K562 (cell line): Measurements from ENCODE around the gene CHMP3. TPM values are rescaled to one million over a fixed set of nuclear protein-coding genes. Genes with fewer than 3 reads are reported as not detected.

ENCODE experiments used
- ATAC-seq: fragments of 200-7000 bp; cut with Tn5 transposase; 3 replicates; pipeline ENCODE4 v1.9.1; 2020; ENCODE audit warnings: moderate library complexity
- BruUV-seq: library from RNA; stranded (reverse); fragments of 400-500 nt; replicated peaks from 2 replicates; lab custom pipeline; 2021; lab: Mats Ljungman, UMichigan
- CTCF ChIA-PET: fragments of 300-600 bp; formaldehyde crosslinking; extraction: SDS; loops from one replicate; lab custom pipeline; 2021; ENCODE audit warnings: low intra/inter-chr PET ratio; lab: Yijun Ruan, JAX
- POLR2A ChIA-PET: fragments of 300-600, 350-650 bp; sonication (Branson Sonifier 250); formaldehyde crosslinking; extraction: SDS; loops from one replicate; lab custom pipeline; 2021; ENCODE audit warnings: antibody characterized with exemption, inconsistent platforms; lab: Yijun Ruan, JAX
- DNase-seq, 4 experiments: peaks; one replicate each; pipeline versions ENCODE4 v3.0.0 to v3.0.0-alpha.2; 2011 to 2018; ENCODE audit warnings: low spot score in 3 of 4, mixed read lengths in 3 of 4; ENCODE audit errors: extremely low read depth in 1 of 4
- FAIRE-seq: peaks from 2 replicates; lab custom pipeline; 2011; peaks lifted over from hg19 to GRCh38; lab: Jason Lieb, UNC
- H2AFZ ChIP-seq: 2 replicates; pipeline ENCODE4 v1.6.0; 2011; ENCODE audit warnings: low read depth, low read length, control low read depth, inconsistent platforms
- H3K27ac ChIP-seq: fragments of 200-600 bp; 3 replicates; pipeline ENCODE4 v1.8.0; 2011; ENCODE audit warnings: low read depth, mild to moderate bottlenecking, control low read depth, inconsistent platforms, low read length, moderate library complexity, mixed read lengths; ENCODE audit errors: extremely low read depth
- H3K27me3 ChIP-seq, 2 experiments: fragments of 300-600 bp in 1 of 2; 2 replicates in 1 of 2; 3 replicates in 1 of 2; pipeline versions ENCODE4 v1.6.0 to v1.8.0; 2011; ENCODE audit warnings: inconsistent platforms in 2 of 2, low read length in 2 of 2, mild to moderate bottlenecking in 1 of 2, mixed read lengths in 1 of 2, moderate library complexity in 1 of 2; ENCODE audit not compliant: control insufficient read depth in 2 of 2, insufficient read depth in 2 of 2
- H3K36me3 ChIP-seq: fragments of 300-600 bp; 3 replicates; pipeline ENCODE4 v1.8.0; 2011; ENCODE audit warnings: mild to moderate bottlenecking, low read length, inconsistent platforms; ENCODE audit not compliant: control insufficient read depth, insufficient read depth
- H3K4me1 ChIP-seq, 2 experiments: fragments of 200-600 bp in 1 of 2; replicated peaks in 1 of 2; 2 replicates in 1 of 2; 3 replicates in 1 of 2; pipeline versions ENCODE4 v1.5.1 to v1.8.0; 2011; ENCODE audit warnings: inconsistent platforms in 2 of 2, low read length in 2 of 2, mild to moderate bottlenecking in 1 of 2, mixed read lengths in 1 of 2, moderate library complexity in 1 of 2; ENCODE audit not compliant: control insufficient read depth in 2 of 2, insufficient read depth in 2 of 2
- H3K4me2 ChIP-seq: 2 replicates; pipeline ENCODE4 v1.6.1; 2011; ENCODE audit warnings: low read length, control low read depth, inconsistent platforms, mixed read lengths; ENCODE audit not compliant: insufficient read depth
- H3K4me3 ChIP-seq: fragments of 200-600 bp; sonication (generic), shearing (Covaris generic); 2 replicates; pipeline ENCODE4 v1.5.1; 2016; ENCODE audit warnings: control low read depth, inconsistent platforms
- H3K79me2 ChIP-seq: fragments of 200-600 bp; 3 replicates; pipeline ENCODE4 v1.8.0; 2011; ENCODE audit warnings: low read length, inconsistent platforms; ENCODE audit not compliant: control insufficient read depth, insufficient read depth
- H3K9ac ChIP-seq, 2 experiments: 2 replicates each; pipeline versions ENCODE4 v1.6.0 to v1.6.1; 2011; ENCODE audit warnings: low read depth in 2 of 2, low read length in 2 of 2, control low read depth in 1 of 2, inconsistent platforms in 1 of 2, mild to moderate bottlenecking in 1 of 2, mixed read lengths in 1 of 2; ENCODE audit not compliant: insufficient read depth in 1 of 2
- H3K9me1 ChIP-seq: one replicate; pipeline ENCODE4 v1.6.0; 2011; ENCODE audit warnings: inconsistent platforms, mild to moderate bottlenecking, low read length, moderate library complexity; ENCODE audit not compliant: control insufficient read depth, insufficient read depth
- H3K9me3 ChIP-seq: replicated peaks from 2 replicates; pipeline ENCODE4 v1.5.1; 2011; ENCODE audit warnings: low read depth, low read length, inconsistent platforms; ENCODE audit not compliant: control insufficient read depth, insufficient read depth
- H4K20me1 ChIP-seq: replicated peaks from 2 replicates; pipeline ENCODE4 v1.6.1; 2011; ENCODE audit warnings: low read length, inconsistent platforms, mixed read lengths; ENCODE audit not compliant: control insufficient read depth, insufficient read depth
- BCOR ChIP-seq: fragments of 450-650 bp; IDR thresholded peaks from 2 replicates; pipeline ENCODE4 v1.6.1; 2016
- BRD9 ChIP-seq: fragments of 450-650 bp; IDR thresholded peaks from 2 replicates; pipeline ENCODE4 v1.6.1; 2018; ENCODE audit warnings: low read depth; ENCODE audit not compliant: partially characterized antibody
- CREBBP ChIP-seq: IDR thresholded peaks from one replicate; pipeline ENCODE4 v1.6.1; 2012; ENCODE audit warnings: low read depth, mild to moderate bottlenecking, control low read depth, inconsistent platforms, low read length
- CXXC5 ChIP-seq: fragments of 250-450 bp; sonication (Bioruptor Pico); IDR thresholded peaks from 2 replicates; pipeline ENCODE4 v1.8.0; 2022; ENCODE audit warnings: inconsistent platforms, mild to moderate bottlenecking, moderate library complexity
- ELF4 ChIP-seq: fragments of 450-650 bp; formaldehyde crosslinking; IDR thresholded peaks from 2 replicates; pipeline ENCODE4 v1.4.0; 2022; ENCODE audit warnings: missing genetic modification characterization
- GABPB2 ChIP-seq: fragments of 250-450 bp; sonication (Bioruptor Pico); conservative IDR thresholded peaks from 2 replicates; pipeline ENCODE4 v1.5.1; 2021; ENCODE audit warnings: mild to moderate bottlenecking
- HDAC3 ChIP-seq: fragments of 450-650 bp; IDR thresholded peaks from 2 replicates; pipeline ENCODE4 v1.6.1; 2018; ENCODE audit warnings: borderline replicate concordance, mild to moderate bottlenecking, moderate library complexity; ENCODE audit not compliant: partially characterized antibody
- KHSRP ChIP-seq: fragments of 450-650 bp; IDR thresholded peaks from 2 replicates; pipeline ENCODE4 v1.6.1; 2017
- MTA3 ChIP-seq: fragments of 450-650 bp; formaldehyde crosslinking; IDR thresholded peaks from 2 replicates; pipeline ENCODE4 v1.6.1; 2017; ENCODE audit warnings: mild to moderate bottlenecking, borderline replicate concordance
- NCOA6 ChIP-seq: fragments of 450-650 bp; IDR thresholded peaks from 2 replicates; pipeline ENCODE4 v1.6.1; 2017; ENCODE audit warnings: mild to moderate bottlenecking
- PHTF2 ChIP-seq: fragments of 250-450 bp; sonication (Bioruptor Pico); IDR thresholded peaks from 2 replicates; pipeline ENCODE4 v1.5.0; 2021; ENCODE audit warnings: mild to moderate bottlenecking
- SRF ChIP-seq, 2 experiments: fragments of 250-450, 450-650 bp in 1 of 2; sonication (Bioruptor Pico) in 1 of 2; sonication (generic) in 1 of 2; formaldehyde crosslinking; IDR thresholded peaks; 2 replicates each; pipeline versions ENCODE4 v1.5.0 to v1.5.1; 2020 to 2022; ENCODE audit warnings: mild to moderate bottlenecking in 1 of 2, missing genetic modification reagents in 1 of 2
- U2AF2 ChIP-seq: fragments of 200-400 bp; formaldehyde crosslinking; optimal IDR thresholded peaks from 2 replicates; pipeline ENCODE3; 2017; ENCODE audit warnings: low read depth, mild to moderate bottlenecking, low read length
- ZNF124 ChIP-seq: sonication (generic); formaldehyde crosslinking; IDR thresholded peaks from 2 replicates; pipeline ENCODE4 v1.8.1; 2022; ENCODE audit warnings: missing genetic modification reagents
- WGBS: fragments of 100-300 bp; shearing (Covaris generic); methylation state at CpG from one replicate; pipeline ENCODE4 v1.1.6; 2016; ENCODE audit warnings: low coverage, mixed read lengths; ENCODE audit not compliant: insufficient coverage; ENCODE audit errors: missing lambda C conversion rate; 5-methylcytosine and 5-hydroxymethylcytosine counted together
- in situ Hi-C: fragments of 300-500 bp; cut with MboI; formaldehyde crosslinking; loops from 4 replicates; pipeline ENCODE4 v1.15.0; 2018; ENCODE audit warnings: inconsistent platforms, mixed read lengths
- intact Hi-C: fragments of 100-400 bp; cut with micrococcal nuclease; formaldehyde crosslinking; loops from 2 replicates; pipeline ENCODE4 v1.14.2; 2022
- polyA plus RNA-seq, 8 experiments: library from polyadenylated mRNA; depleted of rRNA in 4 of 8; stranded (reverse) in 5 of 8; unstranded in 3 of 8; fragments of >200 nt; fragmentation: Nextera tagmentation in 2 of 8; fragmentation: Illumina TruSeq in 1 of 8; extraction: Ambion mirVana in 2 of 8; extraction: Trizol in 1 of 8; gene quantifications; 2 replicates each; pipeline versions ENCODE4 v1.2.1 to v1.2.3, GENCODE V29; 2011 to 2014; ENCODE audit warnings: inconsistent platforms in 1 of 8, missing spikeins in 1 of 8
- total RNA-seq, 7 experiments: library from RNA; depleted of rRNA in 6 of 7; stranded (reverse); fragments of >200 nt in 6 of 7; fragmentation: Illumina TruSeq in 2 of 7; extraction: Trizol in 2 of 7; gene quantifications; 2 replicates each; pipeline versions ENCODE4 v1.2.1 to v1.2.3, GENCODE V29; 2011 to 2021; ENCODE audit warnings: low replicate concordance in 1 of 7
- TF ChIP-seq, protein P1 (sequence below): fragments of 450-650 bp; IDR thresholded peaks from 2 replicates; pipeline ENCODE4 v1.6.1; 2016; ENCODE audit warnings: antibody characterized with exemption
- TF ChIP-seq, protein P2 (sequence below): fragments of 250-450 bp; sonication (Bioruptor Pico); IDR thresholded peaks from 2 replicates; pipeline ENCODE4 v1.5.0; 2021
- TF ChIP-seq, protein P3 (sequence below): fragments of 250-450 bp; sonication (Bioruptor Pico); IDR thresholded peaks from 2 replicates; pipeline ENCODE4 v1.5.1; 2021; ENCODE audit warnings: mild to moderate bottlenecking

The CHMP3 gene
- total and polyA plus RNA-seq, 9 of the 15 experiments (the other 6 are each of a cell fraction or from before 2014, with no cell fraction given) = 20.6 to 52.5 (median 31.7) TPM

DNA sequence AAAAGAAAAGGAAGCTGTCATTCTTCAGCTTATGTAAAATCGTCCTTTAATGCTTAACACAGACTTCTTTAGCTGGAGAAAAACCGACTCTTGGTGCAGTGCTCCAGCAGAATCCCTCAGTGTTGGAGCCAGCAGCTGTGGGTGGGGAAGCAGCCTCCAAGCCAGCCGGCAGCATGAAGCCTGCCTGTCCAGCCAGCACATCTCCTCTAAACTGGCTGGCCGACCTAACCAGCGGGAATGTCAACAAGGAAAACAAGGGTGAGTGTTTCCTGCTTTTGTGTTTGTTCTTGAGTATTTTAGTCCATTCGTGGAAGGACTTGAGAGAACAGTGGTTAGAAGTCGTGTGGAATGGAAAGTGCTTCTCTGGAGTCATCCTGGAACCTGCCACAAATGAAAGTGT, 83.1 kb downstream of the CHMP3 start:
- no peak overlapping the region for H3K9ac ChIP-seq
- ChIA-PET POLR2A (interaction anchor here (0.7 to 2.1 kb wide), 5 partner anchors 11 to 315 kb away, joined by 3 to 16 read pairs (median 4); no protein-coding TSS in a partner anchor), CTCF (no interaction called here)
- no peak for ATAC-seq
- H3K9me3 ChIP-seq = no peaks in the 10 kb centered on the region
- H3K27ac ChIP-seq = no peak overlapping the region
- H3K79me2 ChIP-seq = no peaks in the 10 kb centered on the region
- peaks cover 96% of the 10 kb centered on the region for H3K36me3 ChIP-seq
- H3K9me1 ChIP-seq = no peaks in the 10 kb centered on the region
- no peak overlapping the region for H3K4me3 ChIP-seq
- WGBS = 66% methylated on average over 7 of the region's 7 CpGs
- FAIRE-seq = no peak
- no peak for TF ChIP-seq HDAC3
- TF ChIP-seq, protein P1, sequence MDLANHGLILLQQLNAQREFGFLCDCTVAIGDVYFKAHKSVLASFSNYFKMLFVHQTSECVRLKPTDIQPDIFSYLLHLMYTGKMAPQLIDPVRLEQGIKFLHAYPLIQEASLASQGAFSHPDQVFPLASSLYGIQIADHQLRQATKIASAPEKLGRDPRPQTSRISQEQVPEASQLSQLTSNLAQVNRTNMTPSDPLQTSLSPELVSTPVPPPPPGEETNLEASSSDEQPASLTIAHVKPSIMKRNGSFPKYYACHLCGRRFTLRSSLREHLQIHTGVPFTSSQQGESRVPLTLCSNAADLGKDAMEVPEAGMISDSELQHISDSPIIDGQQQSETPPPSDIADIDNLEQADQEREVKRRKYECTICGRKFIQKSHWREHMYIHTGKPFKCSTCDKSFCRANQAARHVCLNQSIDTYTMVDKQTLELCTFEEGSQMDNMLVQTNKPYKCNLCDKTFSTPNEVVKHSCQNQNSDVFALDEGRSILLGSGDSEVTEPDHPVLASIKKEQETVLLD = no peak
- no peak for TF ChIP-seq PHTF2 (CRISPR knock-in tag)
- TF ChIP-seq ZNF124 (CRISPR knock-in tag) = no peak
- TF ChIP-seq CREBBP = no peak
- no peak for TF ChIP-seq U2AF2
- no peak for TF ChIP-seq GABPB2 (CRISPR knock-in tag)
- TF ChIP-seq CXXC5 (CRISPR knock-in tag) = no peak
- TF ChIP-seq KHSRP = no peak
- TF ChIP-seq MTA3 = no peak
- no peak for TF ChIP-seq BCOR
- TF ChIP-seq, protein P2, sequence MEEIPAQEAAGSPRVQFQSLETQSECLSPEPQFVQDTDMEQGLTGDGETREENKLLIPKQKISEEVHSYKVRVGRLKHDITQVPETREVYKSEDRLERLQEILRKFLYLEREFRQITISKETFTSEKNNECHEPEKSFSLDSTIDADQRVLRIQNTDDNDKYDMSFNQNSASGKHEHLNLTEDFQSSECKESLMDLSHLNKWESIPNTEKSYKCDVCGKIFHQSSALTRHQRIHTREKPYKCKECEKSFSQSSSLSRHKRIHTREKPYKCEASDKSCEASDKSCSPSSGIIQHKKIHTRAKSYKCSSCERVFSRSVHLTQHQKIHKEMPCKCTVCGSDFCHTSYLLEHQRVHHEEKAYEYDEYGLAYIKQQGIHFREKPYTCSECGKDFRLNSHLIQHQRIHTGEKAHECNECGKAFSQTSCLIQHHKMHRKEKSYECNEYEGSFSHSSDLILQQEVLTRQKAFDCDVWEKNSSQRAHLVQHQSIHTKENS = no peak
- TF ChIP-seq SRF (CRISPR knock-in tag; IDR thresholded peaks at IDR 0.05) = no peak
- TF ChIP-seq ELF4 (CRISPR knock-in tag) = no peak
- TF ChIP-seq, protein P3, sequence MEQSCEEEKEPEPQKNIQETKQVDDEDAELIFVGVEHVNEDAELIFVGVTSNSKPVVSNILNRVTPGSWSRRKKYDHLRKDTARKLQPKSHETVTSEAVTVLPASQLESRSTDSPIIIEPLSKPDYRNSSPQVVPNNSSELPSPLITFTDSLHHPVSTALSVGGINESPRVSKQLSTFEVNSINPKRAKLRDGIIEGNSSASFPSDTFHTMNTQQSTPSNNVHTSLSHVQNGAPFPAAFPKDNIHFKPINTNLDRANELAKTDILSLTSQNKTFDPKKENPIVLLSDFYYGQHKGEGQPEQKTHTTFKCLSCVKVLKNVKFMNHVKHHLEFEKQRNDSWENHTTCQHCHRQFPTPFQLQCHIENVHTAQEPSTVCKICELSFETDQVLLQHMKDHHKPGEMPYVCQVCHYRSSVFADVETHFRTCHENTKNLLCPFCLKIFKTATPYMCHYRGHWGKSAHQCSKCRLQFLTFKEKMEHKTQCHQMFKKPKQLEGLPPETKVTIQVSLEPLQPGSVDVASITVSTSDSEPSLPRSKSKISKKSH (CRISPR knock-in tag) = no peak
- no peak for TF ChIP-seq BRD9
- no peak for TF ChIP-seq NCOA6
- intact Hi-C loops (no loop called here), in situ Hi-C loops (no loop called here)
- DNase-seq = no peak
- H2AFZ ChIP-seq = no peak overlapping the region
- BruUV-seq = no TSS peak
- H4K20me1 ChIP-seq = peaks cover 4% of the 10 kb centered on the region; the same call in 1 of the 2 replicates
- no peak overlapping the region for H3K4me2 ChIP-seq
- no peaks in the 10 kb centered on the region for H3K4me1 ChIP-seq
- H3K27me3 ChIP-seq = no peaks in the 10 kb centered on the region
